ENCODE measurements around the gene ACOXL. TPM values are rescaled to one million over a fixed set of nuclear protein-coding genes. Genes with fewer than 3 reads are reported as not detected.
A peak's percentile ranks its signal among the peaks of the same experiment; 100 is the strongest.

Gene ACOXL
- total and polyA plus RNA-seq, 9 of the 15 experiments (the other 6 are each of a cell fraction or from before 2014, with no cell fraction given), result 0.31 to 0.56 TPM; not detected in 7

- no peak for FAIRE-seq
Measured at GRCh38 chr2:110712737-110713136, 19.6 kb upstream of the ACOXL start.

GRCh38 chr2:110713513-110714362 is 18.6 kb upstream of the ACOXL start:
- no peak overlapping the region for H3K4me3 ChIP-seq
- peak; percentile 46 for FAIRE-seq
- TF ChIP-seq NONO (IDR thresholded peaks at IDR 0.05; ENCODE audit: low read depth in 2 of 2, low read length in 1 of 2) (no peak), MLLT1 (IDR thresholded peaks at IDR 0.05) (no peak), PATZ1 (CRISPR knock-in tag; IDR thresholded peaks at IDR 0.05; ENCODE audit: borderline replicate concordance) (no peak), CTBP1 (IDR thresholded peaks at IDR 0.05; ENCODE audit: borderline replicate concordance) (no peak), ZNF280B (CRISPR knock-in tag; IDR thresholded peaks at IDR 0.05) (no peak), TRIM24 (IDR thresholded peaks at IDR 0.05) (no peak)

More at GRCh38 chr2:110712737-110713136, 19.6 kb upstream of the ACOXL start:
- Histone ChIP-seq H3K79me2 (ENCODE audit: control insufficient read depth, insufficient read depth, low read length) (no peaks in the 10 kb centered on the region), H3K27ac (ENCODE audit: extremely low read depth, low read depth, low read length) (no peak overlapping the region), H3K4me1 (replicated peaks in 1 of 2; ENCODE audit: control insufficient read depth in 2 of 2, insufficient read depth in 2 of 2, low read length in 2 of 2) (peaks cover 0 to 4% of the 10 kb centered on the region in 2 experiments; a peak in 2 of 5 replicates), H3K27me3 (ENCODE audit: control insufficient read depth in 2 of 2, insufficient read depth in 2 of 2, low read length in 2 of 2) (peaks cover 2 to 9% of the 10 kb centered on the region in 2 experiments; a peak in 1 of 5 replicates), H4K20me1 (replicated peaks; ENCODE audit: control insufficient read depth, insufficient read depth, low read length) (no peaks in the 10 kb centered on the region), H3K9me1 (ENCODE audit: control insufficient read depth, insufficient read depth, low read length) (no peaks in the 10 kb centered on the region), H2AFZ (ENCODE audit: low read depth, low read length) (no peak overlapping the region), H3K9me3 (replicated peaks; ENCODE audit: control insufficient read depth, insufficient read depth, low read depth, low read length) (no peaks in the 10 kb centered on the region), H3K4me3 (no peak overlapping the region), H3K9ac (ENCODE audit: insufficient read depth in 1 of 2, low read depth in 2 of 2, low read length in 2 of 2) (no peak overlapping the region), H3K4me2 (ENCODE audit: insufficient read depth, low read length) (no peak overlapping the region), H3K36me3 (ENCODE audit: control insufficient read depth, insufficient read depth, low read length) (no peaks in the 10 kb centered on the region)
- ChIA-PET POLR2A (interaction anchor here (1.3 to 1.4 kb wide), 2 partner anchors 11 to 18 kb away, joined by 4 to 6 read pairs; no protein-coding TSS in a partner anchor), CTCF (ENCODE audit: low intra/inter-chr PET ratio) (no interaction called here)
- no TSS peak for BruUV-seq (replicated peaks)
- no peak for TF ChIP-seq PTBP1 (IDR thresholded peaks at IDR 0.05; ENCODE audit: low read depth, low read length)
- TF ChIP-seq TAF1 (IDR thresholded peaks at IDR 0.05; ENCODE audit: control insufficient read depth, extremely low read depth, insufficient read depth, low read length, severe bottlenecking), result no peak
- ATAC-seq (no peak), DNase-seq (ENCODE audit: extremely low read depth in 1 of 4, low spot score in 3 of 4) (no peak)
- intact Hi-C loops (cut with micrococcal nuclease) (no loop called here), in situ Hi-C loops (cut with MboI) (no loop called here)
- WGBS (ENCODE audit: insufficient coverage, low coverage, missing lambda C conversion rate), result 7% methylated on average over 1 of the region's 1 CpG

More at GRCh38 chr2:110713513-110714362, 18.6 kb upstream of the ACOXL start:
- Histone ChIP-seq H3K27me3 (ENCODE audit: control insufficient read depth in 2 of 2, insufficient read depth in 2 of 2, low read length in 2 of 2) (peaks cover 2 to 9% of the 10 kb centered on the region in 2 experiments; a peak in 1 of 5 replicates), H4K20me1 (replicated peaks; ENCODE audit: control insufficient read depth, insufficient read depth, low read length) (no peaks in the 10 kb centered on the region), H3K4me1 (replicated peaks in 1 of 2; ENCODE audit: control insufficient read depth in 2 of 2, insufficient read depth in 2 of 2, low read length in 2 of 2) (peaks cover 0 to 4% of the 10 kb centered on the region in 2 experiments; a peak in 2 of 5 replicates), H3K9ac (ENCODE audit: insufficient read depth in 1 of 2, low read depth in 2 of 2, low read length in 2 of 2) (no peak overlapping the region), H3K27ac (ENCODE audit: extremely low read depth, low read depth, low read length) (no peak overlapping the region), H3K9me1 (ENCODE audit: control insufficient read depth, insufficient read depth, low read length) (no peaks in the 10 kb centered on the region), H3K9me3 (replicated peaks; ENCODE audit: control insufficient read depth, insufficient read depth, low read depth, low read length) (no peaks in the 10 kb centered on the region), H3K4me2 (ENCODE audit: insufficient read depth, low read length) (no peak overlapping the region), H3K79me2 (ENCODE audit: control insufficient read depth, insufficient read depth, low read length) (no peaks in the 10 kb centered on the region), H3K36me3 (ENCODE audit: control insufficient read depth, insufficient read depth, low read length) (no peaks in the 10 kb centered on the region), H2AFZ (ENCODE audit: low read depth, low read length) (peak overlapping the region; percentile 23; the same call in 1 of the 2 replicates)
- ChIA-PET CTCF (ENCODE audit: low intra/inter-chr PET ratio) (no interaction called here), POLR2A (interaction anchor here (0.5 kb wide), 1 partner anchor 1887 kb away, joined by 3 read pairs; no protein-coding TSS in a partner anchor)
- ATAC-seq (peak; percentile 63), DNase-seq (ENCODE audit: extremely low read depth in 1 of 4, low spot score in 3 of 4) (no peak)
- BruUV-seq (replicated peaks), result no TSS peak
- WGBS (ENCODE audit: insufficient coverage, low coverage, missing lambda C conversion rate), result 10% methylated on average over 6 of the region's 6 CpGs
- intact Hi-C loops (cut with micrococcal nuclease), result no loop called here
- in situ Hi-C loops (cut with MboI), result no loop called here

Data from K562 (cell line).